ENCODE measurements around the gene KLHL26. TPM values are rescaled to one million over a fixed set of nuclear protein-coding genes. Genes with fewer than 3 reads are reported as not detected.

Gene KLHL26
- total and polyA plus RNA-seq, 4 experiments from 2014 or later: 4.4 to 14.8 (median 10.6) TPM

GRCh38 chr19:18644196-18645034 is 7.6 kb downstream of the KLHL26 start:
- H3K27me3 ChIP-seq (ENCODE audit: insufficient read depth, low read length): no peaks in the 10 kb centered on the region
- no peak for DNase-seq
- no peak overlapping the region for H3K27ac ChIP-seq (ENCODE audit: low read depth, low read length)
- Mint-ChIP-seq H3K36me3 (peaks cover 0 to 7% of the 10 kb centered on the region in 2 donors), H3K4me3 (no peak overlapping the region), H3K4me1 (peaks cover 10 to 31% (median 14%) of the 10 kb centered on the region in 4 donors), H3K9me3 (no peaks in the 10 kb centered on the region), H3K27ac (no peak overlapping the region), H3K27me3 (no peaks in the 10 kb centered on the region)
- CTCF ChIA-PET (ENCODE audit: partially characterized antibody): no interaction called here
- H3K4me3 ChIP-seq (ENCODE audit: low read length in 2 of 2): no peak overlapping the region
- no peaks in the 10 kb centered on the region for H3K36me3 ChIP-seq (ENCODE audit: insufficient read depth, low read length)
- POLR2A ChIA-PET (ENCODE audit: partially characterized antibody): no interaction called here
- H3K4me1 ChIP-seq (ENCODE audit: insufficient read depth, low read length): no peaks in the 10 kb centered on the region
- intact Hi-C loops (cut with micrococcal nuclease): no loop called here
- H3K9me3 ChIP-seq (ENCODE audit: control insufficient read depth in 1 of 2, low read length in 2 of 2): no peaks in the 10 kb centered on the region

GRCh38 chr19:18645035-18645511 is 8.2 kb downstream of the KLHL26 start:
- intact Hi-C loops (cut with micrococcal nuclease): no loop called here
- H3K4me3 Mint-ChIP-seq: no peak overlapping the region
- CTCF ChIA-PET (ENCODE audit: partially characterized antibody): no interaction called here

GRCh38 chr19:18646535-18647370 is 9.9 kb downstream of the KLHL26 start:
- ChIA-PET CTCF (ENCODE audit: partially characterized antibody) (no interaction called here), POLR2A (ENCODE audit: partially characterized antibody) (no interaction called here)
- Mint-ChIP-seq H3K36me3 (peaks cover 0 to 14% of the 10 kb centered on the region in 2 donors), H3K27me3 (no peaks in the 10 kb centered on the region), H3K27ac (no peak overlapping the region), H3K4me1 (peaks cover 6 to 32% (median 10%) of the 10 kb centered on the region in 4 donors), H3K9me3 (no peaks in the 10 kb centered on the region), H3K4me3 (no peak overlapping the region)
- H3K4me1 ChIP-seq (ENCODE audit: insufficient read depth, low read length): no peaks in the 10 kb centered on the region
- no peak overlapping the region for H3K4me3 ChIP-seq (ENCODE audit: low read length in 2 of 2)
- H3K36me3 ChIP-seq (ENCODE audit: insufficient read depth, low read length): no peaks in the 10 kb centered on the region
- no peaks in the 10 kb centered on the region for H3K9me3 ChIP-seq (ENCODE audit: control insufficient read depth in 1 of 2, low read length in 2 of 2)
- intact Hi-C loops (cut with micrococcal nuclease): no loop called here
- H3K27me3 ChIP-seq (ENCODE audit: insufficient read depth, low read length): no peaks in the 10 kb centered on the region
- no peak overlapping the region for H3K27ac ChIP-seq (ENCODE audit: low read depth, low read length)
- no peak for DNase-seq

More at GRCh38 chr19:18645035-18645511, 8.2 kb downstream of the KLHL26 start:
- no peak overlapping the region for H3K27ac ChIP-seq (ENCODE audit: low read depth, low read length)
- no peaks in the 10 kb centered on the region for H3K4me1 ChIP-seq (ENCODE audit: insufficient read depth, low read length)
- no peaks in the 10 kb centered on the region for H3K9me3 ChIP-seq (ENCODE audit: control insufficient read depth in 1 of 2, low read length in 2 of 2)
- no peak for DNase-seq
- Mint-ChIP-seq H3K27ac (no peak overlapping the region), H3K27me3 (no peaks in the 10 kb centered on the region), H3K36me3 (peaks cover 0 to 10% of the 10 kb centered on the region in 2 donors), H3K9me3 (no peaks in the 10 kb centered on the region), H3K4me1 (peaks cover 6 to 31% (median 10%) of the 10 kb centered on the region in 4 donors)
- POLR2A ChIA-PET (ENCODE audit: partially characterized antibody): no interaction called here
- no peak overlapping the region for H3K4me3 ChIP-seq (ENCODE audit: low read length in 2 of 2)
- no peaks in the 10 kb centered on the region for H3K27me3 ChIP-seq (ENCODE audit: insufficient read depth, low read length)
- no peaks in the 10 kb centered on the region for H3K36me3 ChIP-seq (ENCODE audit: insufficient read depth, low read length)

- Mint-ChIP-seq H3K4me3 (no peak overlapping the region), H3K9me3 (no peaks in the 10 kb centered on the region), H3K4me1 (peaks cover 5 to 32% (median 10%) of the 10 kb centered on the region in 4 donors), H3K27me3 (no peaks in the 10 kb centered on the region), H3K27ac (no peak overlapping the region), H3K36me3 (peaks cover 0 to 15% of the 10 kb centered on the region in 2 donors)
- intact Hi-C loops (cut with micrococcal nuclease): no loop called here
- no peaks in the 10 kb centered on the region for H3K36me3 ChIP-seq (ENCODE audit: insufficient read depth, low read length)
- ChIA-PET POLR2A (ENCODE audit: partially characterized antibody) (no interaction called here), CTCF (ENCODE audit: partially characterized antibody) (no interaction called here)
- no peak for DNase-seq
- H3K4me3 ChIP-seq (ENCODE audit: low read length in 2 of 2): no peak overlapping the region
- H3K27ac ChIP-seq (ENCODE audit: low read depth, low read length): no peak overlapping the region
- H3K4me1 ChIP-seq (ENCODE audit: insufficient read depth, low read length): no peaks in the 10 kb centered on the region
- no peaks in the 10 kb centered on the region for H3K9me3 ChIP-seq (ENCODE audit: control insufficient read depth in 1 of 2, low read length in 2 of 2)
- no peaks in the 10 kb centered on the region for H3K27me3 ChIP-seq (ENCODE audit: insufficient read depth, low read length)
These were observed 10.5 kb downstream of the KLHL26 start for GRCh38 chr19:18647371-18647767.

GRCh38 chr19:18647807-18648206 is 11.0 kb downstream of the KLHL26 start:
- POLR2A ChIA-PET (ENCODE audit: partially characterized antibody): no interaction called here
- H3K9me3 Mint-ChIP-seq: no peaks in the 10 kb centered on the region

GRCh38 chr19:18648973-18649315 is 12.1 kb downstream of the KLHL26 start:
- POLR2A ChIA-PET (ENCODE audit: partially characterized antibody): no interaction called here

More at GRCh38 chr19:18647807-18648206, 11.0 kb downstream of the KLHL26 start:
- intact Hi-C loops (cut with micrococcal nuclease): no loop called here
- H3K36me3 Mint-ChIP-seq: peaks cover 0 to 15% of the 10 kb centered on the region in 2 donors
- peaks cover 6 to 32% (median 10%) of the 10 kb centered on the region in 4 donors for H3K4me1 Mint-ChIP-seq
- no peaks in the 10 kb centered on the region for H3K27me3 Mint-ChIP-seq
- Histone ChIP-seq H3K4me3 (ENCODE audit: low read length in 2 of 2) (no peak overlapping the region), H3K27me3 (ENCODE audit: insufficient read depth, low read length) (no peaks in the 10 kb centered on the region), H3K27ac (ENCODE audit: low read depth, low read length) (no peak overlapping the region), H3K4me1 (ENCODE audit: insufficient read depth, low read length) (no peaks in the 10 kb centered on the region), H3K9me3 (ENCODE audit: control insufficient read depth in 1 of 2, low read length in 2 of 2) (no peaks in the 10 kb centered on the region), H3K36me3 (ENCODE audit: insufficient read depth, low read length) (no peaks in the 10 kb centered on the region)
- DNase-seq: no peak
- peak overlapping the region in 1 of 8 donors; percentile 29 for H3K4me3 Mint-ChIP-seq
- H3K27ac Mint-ChIP-seq: no peak overlapping the region
- CTCF ChIA-PET (ENCODE audit: partially characterized antibody): no interaction called here

GRCh38 chr19:18649371-18650020 is 12.7 kb downstream of the KLHL26 start:
- H3K36me3 Mint-ChIP-seq: peaks cover 3 to 15% of the 10 kb centered on the region in 2 donors
- no peaks in the 10 kb centered on the region for H3K27me3 ChIP-seq (ENCODE audit: insufficient read depth, low read length)
- intact Hi-C loops (cut with micrococcal nuclease): no loop called here
- no peaks in the 10 kb centered on the region for H3K36me3 ChIP-seq (ENCODE audit: insufficient read depth, low read length)
- no peak overlapping the region for H3K4me3 ChIP-seq (ENCODE audit: low read length in 2 of 2)
- DNase-seq: no peak
- ChIA-PET CTCF (ENCODE audit: partially characterized antibody) (no interaction called here), POLR2A (ENCODE audit: partially characterized antibody) (no interaction called here)
- H3K4me3 Mint-ChIP-seq: no peak overlapping the region
- no peaks in the 10 kb centered on the region for H3K9me3 ChIP-seq (ENCODE audit: control insufficient read depth in 1 of 2, low read length in 2 of 2)
- H3K27me3 Mint-ChIP-seq: no peaks in the 10 kb centered on the region
- H3K27ac ChIP-seq (ENCODE audit: low read depth, low read length): no peak overlapping the region
- H3K4me1 Mint-ChIP-seq: peaks cover 3 to 24% (median 5%) of the 10 kb centered on the region in 4 donors
- no peaks in the 10 kb centered on the region for H3K4me1 ChIP-seq (ENCODE audit: insufficient read depth, low read length)
- H3K9me3 Mint-ChIP-seq: no peaks in the 10 kb centered on the region
- H3K27ac Mint-ChIP-seq: peak overlapping the region in 1 of 7 donors; percentile 53

More at GRCh38 chr19:18648973-18649315, 12.1 kb downstream of the KLHL26 start:
- H3K4me3 ChIP-seq (ENCODE audit: low read length in 2 of 2): no peak overlapping the region
- Mint-ChIP-seq H3K36me3 (peaks cover 0 to 15% of the 10 kb centered on the region in 2 donors), H3K4me1 (peaks cover 6 to 29% (median 8%) of the 10 kb centered on the region in 4 donors), H3K4me3 (no peak overlapping the region), H3K27me3 (no peaks in the 10 kb centered on the region), H3K9me3 (no peaks in the 10 kb centered on the region), H3K27ac (no peak overlapping the region)
- intact Hi-C loops (cut with micrococcal nuclease): no loop called here
- H3K9me3 ChIP-seq (ENCODE audit: control insufficient read depth in 1 of 2, low read length in 2 of 2): no peaks in the 10 kb centered on the region
- CTCF ChIA-PET (ENCODE audit: partially characterized antibody): no interaction called here
- H3K27me3 ChIP-seq (ENCODE audit: insufficient read depth, low read length): no peaks in the 10 kb centered on the region
- no peaks in the 10 kb centered on the region for H3K4me1 ChIP-seq (ENCODE audit: insufficient read depth, low read length)
- H3K27ac ChIP-seq (ENCODE audit: low read depth, low read length): no peak overlapping the region
- no peak for DNase-seq
- no peaks in the 10 kb centered on the region for H3K36me3 ChIP-seq (ENCODE audit: insufficient read depth, low read length)

All from CD4-positive, alpha-beta memory T cell (primary cell).